IMR-90 (cell line): ENCODE data around the gene POLR3K. TPM values are rescaled to one million over a fixed set of nuclear protein-coding genes. Genes with fewer than 3 reads are reported as not detected.

ENCODE experiments used
- ATAC-seq: fragments of 200-7000 bp; cut with Tn5 transposase; 2 replicates; pipeline ENCODE4 v1.9.1; 2020; ENCODE audit warnings: low read depth, mild to moderate bottlenecking, moderate library complexity
- BruUV-seq: library from RNA; stranded (reverse); fragments of 400-500 nt; replicated peaks from 2 replicates; lab custom pipeline; 2021; lab: Mats Ljungman, UMichigan
- CTCF ChIA-PET: fragments of 300-600 bp; formaldehyde crosslinking; extraction: SDS; loops from one replicate; lab custom pipeline; 2021; ENCODE audit warnings: antibody characterized with exemption; lab: Yijun Ruan, JAX
- POLR2A ChIA-PET: fragments of 300-600 bp; sonication (Branson Sonifier 250); formaldehyde crosslinking; loops from one replicate; lab custom pipeline; 2022; ENCODE audit warnings: antibody characterized with exemption; ENCODE audit not compliant: unreplicated experiment; lab: Charles Lee
- DNase-seq: peaks from one replicate; pipeline ENCODE4 v3.0.0; 2013
- H2AFZ ChIP-seq: replicated peaks from 2 replicates; pipeline ENCODE3; 2013; ENCODE audit warnings: low read length, mild to moderate bottlenecking; ENCODE audit not compliant: poor library complexity
- H2AK5ac ChIP-seq: 2 replicates; pipeline ENCODE4 v1.6.1; 2013; ENCODE audit warnings: low read depth, low read length, inconsistent platforms
- H2AK9ac ChIP-seq: replicated peaks from 2 replicates; pipeline ENCODE3; 2013; ENCODE audit warnings: mild to moderate bottlenecking, low read depth, low read length, moderate library complexity; ENCODE audit not compliant: poor library complexity
- H2BK120ac ChIP-seq: 2 replicates; pipeline ENCODE4 v1.6.1; 2013; ENCODE audit warnings: low read depth, low read length, inconsistent platforms
- H2BK15ac ChIP-seq: 3 replicates; pipeline ENCODE4 v1.6.1; 2013; ENCODE audit warnings: low read depth, low read length, inconsistent platforms
- H2BK20ac ChIP-seq: 2 replicates; pipeline ENCODE4 v1.6.1; 2013; ENCODE audit warnings: low read depth, mild to moderate bottlenecking, inconsistent platforms, low read length, moderate library complexity
- H2BK5ac ChIP-seq: 2 replicates; pipeline ENCODE4 v1.6.1; 2013; ENCODE audit warnings: mild to moderate bottlenecking, low read depth, low read length, inconsistent platforms; ENCODE audit not compliant: poor library complexity, severe bottlenecking
- H3K14ac ChIP-seq: replicated peaks from 2 replicates; pipeline ENCODE4 v1.6.1; 2013; ENCODE audit warnings: low read depth, low read length, inconsistent platforms
- H3K18ac ChIP-seq: 2 replicates; pipeline ENCODE4 v1.6.1; 2013; ENCODE audit warnings: low read depth, low read length, control low read depth
- H3K23ac ChIP-seq: 2 replicates; pipeline ENCODE4 v1.6.1; 2013; ENCODE audit warnings: low read depth, low read length, inconsistent platforms
- H3K27ac ChIP-seq: 2 replicates; pipeline ENCODE4 v1.5.1; 2013; ENCODE audit warnings: mild to moderate bottlenecking, control low read depth, low read length; ENCODE audit not compliant: insufficient read depth
- H3K27me3 ChIP-seq: 2 replicates; pipeline ENCODE4 v1.6.1; 2013; ENCODE audit warnings: low read length; ENCODE audit not compliant: control insufficient read depth, insufficient read depth
- H3K36me3 ChIP-seq: 2 replicates; pipeline ENCODE4 v1.6.1; 2013; ENCODE audit warnings: low read length, mixed read lengths; ENCODE audit not compliant: control insufficient read depth, insufficient read depth
- H3K4ac ChIP-seq: 2 replicates; pipeline ENCODE4 v1.6.1; 2013; ENCODE audit warnings: low read depth, low read length, inconsistent platforms
- H3K4me1 ChIP-seq: 2 replicates; pipeline ENCODE4 v1.6.1; 2013; ENCODE audit warnings: low read length, mixed read lengths; ENCODE audit not compliant: control insufficient read depth, insufficient read depth
- H3K4me2 ChIP-seq: 2 replicates; pipeline ENCODE4 v1.6.1; 2013; ENCODE audit warnings: low read depth, mild to moderate bottlenecking, control low read depth, low read length, moderate library complexity
- H3K4me3 ChIP-seq: 2 replicates; pipeline ENCODE4 v1.5.1; 2013; ENCODE audit warnings: low read depth, mild to moderate bottlenecking, control low read depth, low read length, moderate library complexity; ENCODE audit not compliant: insufficient read depth
- H3K56ac ChIP-seq: 2 replicates; pipeline ENCODE4 v1.6.1; 2013; ENCODE audit warnings: low read length, inconsistent platforms; ENCODE audit not compliant: insufficient read depth; ENCODE audit errors: extremely low read depth
- H3K79me1 ChIP-seq, 2 experiments: 2 replicates each; pipeline ENCODE4 v1.6.1; 2013; ENCODE audit warnings: low read length in 2 of 2, inconsistent platforms in 1 of 2, low read depth in 1 of 2
- H3K9ac ChIP-seq: 2 replicates; pipeline ENCODE4 v1.6.1; 2013; ENCODE audit warnings: low read depth, low read length, control low read depth
- H3K9me1 ChIP-seq: 2 replicates; pipeline ENCODE4 v1.6.1; 2013; ENCODE audit warnings: low read length, inconsistent platforms; ENCODE audit not compliant: insufficient read depth
- H3K9me3 ChIP-seq: 2 replicates; pipeline ENCODE4 v1.6.1; 2013; ENCODE audit warnings: low read length; ENCODE audit not compliant: control insufficient read depth, insufficient read depth
- H4K20me1 ChIP-seq: 2 replicates; pipeline ENCODE4 v1.6.1; 2013; ENCODE audit warnings: low read length, inconsistent platforms; ENCODE audit not compliant: insufficient read depth
- H4K5ac ChIP-seq: 2 replicates; pipeline ENCODE4 v1.6.1; 2013; ENCODE audit warnings: mild to moderate bottlenecking, low read depth, low read length, control low read depth
- H4K8ac ChIP-seq, 2 experiments: 2 replicates each; pipeline ENCODE4 v1.6.1; 2013; ENCODE audit warnings: low read depth in 2 of 2, low read length in 2 of 2, control low read depth in 1 of 2, inconsistent platforms in 1 of 2
- H4K91ac ChIP-seq: 2 replicates; pipeline ENCODE4 v1.6.1; 2013; ENCODE audit warnings: low read depth, low read length, inconsistent platforms; ENCODE audit not compliant: insufficient read depth
- BHLHE40 ChIP-seq: fragments of 150-350 bp; IDR thresholded peaks from 2 replicates; pipeline ENCODE4 v1.6.1; 2016; ENCODE audit warnings: mild to moderate bottlenecking, low read depth, low read length
- CEBPB ChIP-seq: IDR thresholded peaks from 2 replicates; pipeline ENCODE4 v1.6.1; 2012; ENCODE audit warnings: low read depth, low read length, improper control_type of control experiment
- CHD1 ChIP-seq: IDR thresholded peaks from 2 replicates; pipeline ENCODE4 v1.6.1; 2012; ENCODE audit warnings: low read depth, low read length, improper control_type of control experiment
- FOS ChIP-seq: fragments of 150-350 bp; IDR thresholded peaks from 2 replicates; pipeline ENCODE4 v1.6.1; 2016; ENCODE audit warnings: low read depth, low read length
- MAZ ChIP-seq: IDR thresholded peaks from 2 replicates; pipeline ENCODE4 v1.6.1; 2012; ENCODE audit warnings: low read depth, mild to moderate bottlenecking, low read length, improper control_type of control experiment, moderate library complexity, borderline replicate concordance
- MXI1 ChIP-seq: IDR thresholded peaks from 2 replicates; pipeline ENCODE4 v1.6.1; 2012; ENCODE audit warnings: low read depth, mild to moderate bottlenecking, low read length, moderate library complexity, borderline replicate concordance
- POLR2A ChIP-seq: IDR thresholded peaks from 2 replicates; pipeline ENCODE4 v1.6.1; 2012; ENCODE audit warnings: mild to moderate bottlenecking, low read depth, low read length
- RAD21 ChIP-seq: IDR thresholded peaks from 2 replicates; pipeline ENCODE4 v1.6.1; 2012; ENCODE audit warnings: low read length, improper control_type of control experiment
- RFX5 ChIP-seq: IDR thresholded peaks from 2 replicates; pipeline ENCODE4 v1.8.0; 2012; ENCODE audit warnings: low read depth, mild to moderate bottlenecking, low read length, moderate library complexity
- WGBS, 2 experiments: methylation state at CpG; one replicate each; pipeline versions ENCODE4 v1.1.5 to v1.1.7; 2013; ENCODE audit warnings: missing lambda C conversion rate in 2 of 2; ENCODE audit not compliant: insufficient read length in 1 of 2; ENCODE audit errors: extremely low coverage in 2 of 2; 5-methylcytosine and 5-hydroxymethylcytosine counted together
- dilution Hi-C: fragments of 300-500 bp; cut with HindIII; formaldehyde crosslinking; loops from one replicate; pipeline ENCODE4 v1.14.3; 2018; ENCODE audit warnings: low sequenced_read_pairs; ENCODE audit not compliant: unreplicated experiment
- in situ Hi-C: fragments of 300-500 bp; cut with MboI; formaldehyde crosslinking; loops from 3 replicates; pipeline ENCODE4 v1.14.3; 2019; ENCODE audit warnings: low sequenced_read_pairs, inconsistent platforms, mixed read lengths
- intact Hi-C: fragments of 100-400 bp; cut with micrococcal nuclease; formaldehyde crosslinking; loops from 2 replicates; pipeline ENCODE4 v1.10.0; 2022
- polyA plus RNA-seq, 3 experiments: library from polyadenylated mRNA; depleted of rRNA; stranded (reverse); fragments of >200 nt; gene quantifications; 2 replicates each; pipeline ENCODE4 v1.2.3, GENCODE V29; 2012; ENCODE audit warnings: low replicate concordance in 1 of 3
- total RNA-seq: library from RNA; depleted of rRNA; stranded (reverse); fragments of >200 nt; gene quantifications from 2 replicates; pipeline ENCODE4 v1.2.3, GENCODE V29; 2012

Gene POLR3K
- total and polyA plus RNA-seq, 2 of the 4 experiments (the other 2 are of a cell fraction) = 9.0 to 39.5 TPM

DNA sequence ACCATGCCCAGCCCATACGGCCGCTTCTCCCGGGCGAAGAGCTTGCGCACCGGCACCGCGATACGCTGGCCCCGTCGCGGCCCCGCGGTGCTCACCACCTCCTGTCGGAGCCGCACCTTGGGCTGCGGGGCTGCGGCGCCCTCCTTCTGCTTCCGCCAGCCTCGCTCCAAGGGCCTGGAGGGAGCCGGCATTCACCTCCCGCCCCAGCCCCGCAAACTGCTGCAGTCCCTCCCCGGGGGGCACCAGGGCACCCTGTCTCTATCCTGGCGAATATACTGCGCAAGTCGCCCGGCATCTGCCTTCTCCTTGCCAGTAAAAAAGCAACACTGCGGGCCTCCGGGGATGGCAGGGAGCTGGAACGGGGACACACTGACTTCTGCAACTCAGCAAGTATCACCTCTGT lies 8.5 kb upstream of the POLR3K start:
- H3K9me1 ChIP-seq = no peaks in the 10 kb centered on the region
- H3K27me3 ChIP-seq = no peaks in the 10 kb centered on the region
- no peak overlapping the region for H3K27ac ChIP-seq
- intact Hi-C loops (no loop called here), dilution Hi-C loops (no loop called here), in situ Hi-C loops (no loop called here)
- no TSS peak for BruUV-seq
- H2BK120ac ChIP-seq = no peak overlapping the region
- no peak overlapping the region for H4K91ac ChIP-seq
- H3K18ac ChIP-seq = no peak overlapping the region
- no peak overlapping the region for H2BK20ac ChIP-seq
- H3K4ac ChIP-seq = no peak overlapping the region
- H3K14ac ChIP-seq = no peak overlapping the region
- H3K56ac ChIP-seq = no peak overlapping the region
- H4K8ac ChIP-seq = no peak overlapping the region
- CTCF ChIA-PET = interaction anchor here (1.0 to 1.1 kb wide), 2 partner anchors 33 to 35 kb away, joined by 3 to 5 read pairs; no protein-coding TSS in a partner anchor
- no peak overlapping the region for H3K4me2 ChIP-seq
- no peaks in the 10 kb centered on the region for H3K9me3 ChIP-seq
- H3K9ac ChIP-seq = no peak overlapping the region
- peaks cover 19 to 62% of the 10 kb centered on the region in 2 experiments for H3K79me1 ChIP-seq
- H4K5ac ChIP-seq = no peak overlapping the region
- H2BK5ac ChIP-seq = no peak overlapping the region
- POLR2A ChIA-PET = no interaction called here
- no peak overlapping the region for H2AFZ ChIP-seq
- H2AK9ac ChIP-seq = no peak overlapping the region
- H2AK5ac ChIP-seq = no peak overlapping the region
- TF ChIP-seq CEBPB = no peak
- no peak for TF ChIP-seq POLR2A
- no peak for TF ChIP-seq MAZ
- no peak for TF ChIP-seq FOS
- no peak for TF ChIP-seq MXI1
- no peak for TF ChIP-seq CHD1
- no peak for TF ChIP-seq RFX5
- no peak for TF ChIP-seq BHLHE40
- TF ChIP-seq RAD21 = no peak
- peaks cover 9% of the 10 kb centered on the region; the same call in 1 of the 2 replicates for H3K4me1 ChIP-seq
- ATAC-seq (no peak), DNase-seq (no peak)
- H3K36me3 ChIP-seq = peaks cover 77% of the 10 kb centered on the region
- H2BK15ac ChIP-seq = no peak overlapping the region
- no peak overlapping the region for H3K23ac ChIP-seq
- peaks cover 67% of the 10 kb centered on the region for H4K20me1 ChIP-seq
- H3K4me3 ChIP-seq = no peak overlapping the region
- 94% methylated on average over 13 of the region's 32 CpGs; no CpG with 5 or more reads in 1 of the 2 experiments for WGBS, 2 experiments
